NCI-H187 (cell line): ENCODE measurements around the gene FBLN2.

Experiments used
- DNase-seq, 2 experiments: peaks; one replicate each; lab custom pipeline; 2025; lab: John Stamatoyannopoulos, UW

The FBLN2 gene

GRCh38 chr3:13624021-13624420 is 75.1 kb downstream of the FBLN2 start:
- DNase-seq, result no peak

- no peak for DNase-seq
These were observed 75.8 kb downstream of the FBLN2 start for GRCh38 chr3:13624671-13625125.

- no peak for DNase-seq
These were observed 77.5 kb downstream of the FBLN2 start for GRCh38 chr3:13626396-13626795.

DNA sequence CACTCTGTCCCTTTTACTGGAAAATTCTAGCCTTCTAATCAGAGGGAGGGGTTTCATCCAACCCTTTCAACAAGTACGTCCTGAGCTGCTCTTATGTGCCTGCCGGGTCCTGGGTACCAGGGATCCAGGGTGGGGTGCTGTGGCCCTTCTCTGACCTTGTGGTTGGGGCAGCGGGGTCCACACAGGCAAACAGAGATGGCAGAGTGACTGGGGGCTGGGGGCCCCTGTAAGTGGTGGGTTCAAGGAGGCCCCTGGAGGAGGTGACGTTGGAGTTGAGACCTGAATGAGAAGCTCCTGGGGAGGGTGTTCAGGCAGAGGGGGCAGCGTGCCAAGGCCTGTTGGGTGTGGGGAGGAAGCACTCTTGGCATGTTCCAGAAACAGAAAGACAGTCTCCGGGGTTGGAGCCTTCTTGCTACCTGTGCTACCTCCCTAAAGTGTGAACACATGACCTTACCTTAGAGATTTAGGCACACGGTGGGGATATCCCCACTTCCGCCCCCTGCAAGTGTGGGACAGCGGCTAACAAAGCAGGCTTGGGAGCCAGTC is 78.1 kb downstream of the FBLN2 start:
- no peak for DNase-seq

GRCh38 chr3:13627681-13628080 is 78.8 kb downstream of the FBLN2 start:
- DNase-seq, result no peak

- DNase-seq, result no peak
These were observed 79.5 kb downstream of the FBLN2 start for GRCh38 chr3:13628432-13628831.

DNA sequence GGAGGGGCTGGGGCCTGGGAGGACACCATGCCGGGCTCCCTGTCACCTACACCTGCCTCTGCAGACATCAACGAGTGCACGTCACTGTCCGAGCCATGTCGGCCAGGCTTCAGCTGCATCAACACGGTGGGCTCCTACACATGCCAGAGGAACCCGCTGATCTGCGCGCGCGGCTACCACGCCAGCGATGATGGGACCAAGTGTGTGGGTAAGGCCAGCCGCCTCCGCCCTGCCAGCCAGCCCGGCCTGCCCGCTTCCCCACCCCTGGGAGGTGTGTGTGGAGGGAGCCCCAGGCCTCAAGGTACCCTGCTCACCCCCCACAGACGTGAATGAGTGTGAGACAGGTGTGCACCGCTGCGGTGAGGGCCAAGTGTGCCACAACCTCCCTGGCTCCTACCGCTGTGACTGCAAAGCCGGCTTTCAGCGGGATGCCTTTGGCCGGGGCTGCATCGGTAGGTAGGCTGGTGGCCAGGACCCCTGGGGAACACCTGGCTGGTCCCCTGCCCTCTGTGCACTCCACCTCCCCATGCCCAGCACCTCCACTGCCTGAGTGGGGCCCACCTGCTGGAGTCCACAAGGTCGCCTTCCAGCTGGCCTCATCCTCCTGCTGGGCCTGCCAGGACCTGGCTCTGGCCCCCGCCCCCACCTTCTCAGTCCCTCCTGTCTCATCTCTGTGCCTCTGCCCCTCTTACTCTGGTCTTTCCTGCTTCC is 80.1 kb downstream of the FBLN2 start:
- no peak for DNase-seq

DNA sequence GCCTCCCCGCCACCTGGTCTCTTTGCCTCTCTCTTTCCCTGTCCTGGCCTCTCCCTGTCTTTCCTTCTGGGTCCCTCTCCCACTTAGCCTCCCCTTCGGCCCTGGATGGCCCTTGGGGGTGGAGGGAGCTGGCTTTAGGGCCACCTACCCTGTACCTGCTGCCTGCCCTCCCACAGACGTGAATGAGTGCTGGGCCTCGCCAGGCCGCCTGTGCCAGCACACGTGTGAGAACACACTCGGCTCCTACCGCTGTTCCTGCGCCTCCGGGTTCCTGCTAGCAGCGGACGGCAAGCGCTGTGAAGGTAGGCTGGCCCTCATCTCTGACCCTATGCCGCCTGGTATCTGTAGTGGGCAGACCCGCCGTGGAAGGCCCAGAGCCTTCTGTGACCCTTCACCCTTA is 80.7 kb downstream of the FBLN2 start:
- DNase-seq, result no peak

- no peak for DNase-seq
These were observed 82.3 kb downstream of the FBLN2 start for GRCh38 chr3:13631256-13631655.

GRCh38 chr3:13633176-13633575 is 84.3 kb downstream of the FBLN2 start:
- DNase-seq, result no peak

DNA sequence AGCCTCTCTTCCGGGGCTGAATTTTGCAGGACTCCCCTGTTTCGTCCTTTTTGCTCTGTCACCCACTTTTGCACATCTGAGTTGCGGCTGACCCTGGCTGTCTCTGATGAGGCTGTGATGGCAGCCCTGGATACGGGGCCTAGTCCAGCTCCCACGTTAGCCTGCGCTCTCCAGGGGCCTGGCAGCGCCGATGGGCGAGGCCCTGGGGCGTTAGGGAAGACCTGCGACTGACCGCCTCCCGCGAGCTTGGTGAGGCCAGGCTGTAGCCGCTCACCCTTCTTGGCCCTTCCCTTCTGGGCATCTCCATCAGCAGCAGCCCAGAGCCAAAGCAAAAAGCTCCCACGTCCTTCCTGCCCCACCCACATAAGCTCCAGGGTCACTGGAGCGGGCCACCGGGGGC is 85.2 kb downstream of the FBLN2 start:
- DNase-seq, result no peak

DNA sequence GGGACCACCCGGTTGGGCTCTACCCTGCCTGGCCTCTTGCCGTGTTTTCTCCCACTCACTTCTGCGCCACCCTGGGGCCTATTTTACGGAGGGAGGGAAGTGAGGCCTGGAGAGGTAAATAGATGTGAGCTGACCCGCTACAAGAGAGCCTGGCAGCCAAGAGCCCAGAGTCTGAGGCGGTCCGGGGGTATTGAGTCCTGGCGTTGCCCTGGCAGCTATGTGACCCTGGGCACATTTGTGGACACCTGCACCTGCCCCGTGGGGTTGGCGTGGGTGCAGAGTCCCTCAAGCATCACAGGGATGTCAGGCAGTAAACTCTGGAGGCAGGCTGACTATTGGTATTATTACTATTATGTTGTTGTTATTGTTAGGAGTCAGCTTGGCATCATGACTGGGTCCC is 85.7 kb downstream of the FBLN2 start:
- DNase-seq, result no peak

DNA sequence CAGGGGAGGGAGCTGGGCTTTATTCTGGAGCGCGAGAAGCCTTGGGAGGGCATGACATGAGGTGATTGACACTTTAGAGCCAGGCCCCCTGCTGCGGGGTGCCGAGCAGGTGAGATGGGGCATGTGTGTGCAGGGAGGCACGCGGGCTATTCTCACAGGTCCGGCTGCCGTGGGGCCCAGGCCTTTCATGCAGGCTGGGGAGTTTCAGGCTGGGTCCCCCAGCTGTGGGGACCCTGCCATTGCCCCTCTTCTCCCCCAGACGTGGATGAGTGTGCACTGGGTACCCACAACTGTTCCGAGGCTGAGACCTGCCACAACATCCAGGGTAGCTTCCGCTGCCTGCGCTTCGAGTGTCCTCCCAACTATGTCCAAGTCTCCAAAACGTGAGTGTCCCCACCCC is 87.3 kb downstream of the FBLN2 start:
- DNase-seq, result no peak

DNA sequence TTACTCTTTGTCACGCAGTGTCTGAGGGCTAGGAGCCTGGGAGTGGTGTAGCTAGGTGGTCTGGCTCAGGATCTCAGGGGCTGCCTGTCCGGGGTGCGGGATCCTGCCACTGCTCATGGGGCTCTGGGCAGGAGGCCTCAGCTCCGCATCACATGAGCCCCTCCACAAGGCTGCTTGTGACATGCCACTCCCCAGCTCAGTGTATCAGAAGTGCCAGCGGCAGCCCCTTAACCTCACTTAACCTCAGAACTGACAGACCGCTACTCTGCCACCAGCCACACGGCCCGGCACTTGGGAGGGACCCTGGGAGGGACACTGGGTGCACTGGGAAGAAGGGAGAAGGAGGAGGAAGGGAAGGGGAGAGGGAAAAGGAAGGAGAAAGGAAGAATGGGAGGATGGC is 87.9 kb downstream of the FBLN2 start:
- DNase-seq, result no peak

GRCh38 chr3:13637311-13637891 is 88.5 kb downstream of the FBLN2 start:
- no peak for DNase-seq

DNA sequence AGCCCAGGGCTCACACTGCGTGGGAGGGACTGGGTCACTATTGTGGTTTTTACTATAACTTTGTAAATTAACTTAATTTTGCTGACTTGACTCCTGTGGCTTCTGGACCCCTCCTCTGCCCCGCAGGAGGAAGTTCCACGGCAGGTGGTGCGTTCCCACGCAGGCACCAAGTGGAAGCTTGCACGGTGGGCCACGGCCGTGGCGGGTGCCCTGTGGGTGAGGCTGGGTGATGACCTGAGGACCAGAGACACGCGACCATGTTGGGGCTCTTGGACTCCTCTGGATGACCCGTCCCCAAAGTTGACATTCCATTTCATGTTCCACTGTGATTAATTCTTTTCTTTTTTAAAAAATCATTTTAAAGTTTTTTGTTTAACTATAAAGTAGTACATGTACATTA is 89.0 kb downstream of the FBLN2 start:
- no peak for DNase-seq

DNA sequence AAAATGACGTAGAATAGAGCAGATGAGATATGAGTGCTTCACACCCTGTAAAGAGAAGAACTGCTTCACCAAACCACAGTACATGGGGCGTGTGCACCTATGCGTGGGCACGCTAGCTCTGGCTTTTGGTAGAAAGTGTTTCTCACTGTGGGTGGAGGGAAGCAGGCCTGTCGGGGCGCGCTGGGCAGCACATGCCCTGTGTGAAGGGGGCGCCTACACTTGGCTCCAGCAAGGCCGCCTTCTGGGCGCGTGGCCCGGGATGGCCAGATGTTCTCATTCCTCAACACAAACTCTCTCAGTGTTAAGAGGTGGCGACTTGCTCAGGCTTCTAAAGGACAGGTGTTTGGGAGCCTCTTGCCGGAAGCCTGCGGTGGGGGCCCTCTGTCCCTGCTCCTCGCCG is 90.0 kb downstream of the FBLN2 start:
- no peak for DNase-seq

DNA sequence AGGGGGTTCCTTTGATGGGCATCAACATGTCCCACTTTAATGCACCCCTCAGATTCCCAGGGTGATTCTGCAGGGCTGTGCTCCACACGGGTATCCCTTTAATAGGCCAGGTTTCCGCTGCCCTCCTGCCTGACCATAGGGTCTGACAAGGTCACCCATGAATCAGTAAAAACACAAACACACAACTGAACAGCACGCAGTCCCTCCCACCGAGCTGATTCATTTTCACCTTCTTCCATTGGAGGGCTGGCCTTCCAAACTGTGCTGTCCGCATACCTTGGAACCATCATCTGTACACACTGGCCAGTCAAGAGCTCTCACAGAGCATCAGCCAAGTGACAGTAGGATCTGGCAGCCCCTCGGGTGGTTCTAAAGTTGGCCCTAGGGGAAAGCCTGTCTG is 93.7 kb downstream of the FBLN2 start:
- DNase-seq, result no peak

GRCh38 chr3:13644341-13645117 is 95.6 kb downstream of the FBLN2 start:
- no peak for DNase-seq

DNA sequence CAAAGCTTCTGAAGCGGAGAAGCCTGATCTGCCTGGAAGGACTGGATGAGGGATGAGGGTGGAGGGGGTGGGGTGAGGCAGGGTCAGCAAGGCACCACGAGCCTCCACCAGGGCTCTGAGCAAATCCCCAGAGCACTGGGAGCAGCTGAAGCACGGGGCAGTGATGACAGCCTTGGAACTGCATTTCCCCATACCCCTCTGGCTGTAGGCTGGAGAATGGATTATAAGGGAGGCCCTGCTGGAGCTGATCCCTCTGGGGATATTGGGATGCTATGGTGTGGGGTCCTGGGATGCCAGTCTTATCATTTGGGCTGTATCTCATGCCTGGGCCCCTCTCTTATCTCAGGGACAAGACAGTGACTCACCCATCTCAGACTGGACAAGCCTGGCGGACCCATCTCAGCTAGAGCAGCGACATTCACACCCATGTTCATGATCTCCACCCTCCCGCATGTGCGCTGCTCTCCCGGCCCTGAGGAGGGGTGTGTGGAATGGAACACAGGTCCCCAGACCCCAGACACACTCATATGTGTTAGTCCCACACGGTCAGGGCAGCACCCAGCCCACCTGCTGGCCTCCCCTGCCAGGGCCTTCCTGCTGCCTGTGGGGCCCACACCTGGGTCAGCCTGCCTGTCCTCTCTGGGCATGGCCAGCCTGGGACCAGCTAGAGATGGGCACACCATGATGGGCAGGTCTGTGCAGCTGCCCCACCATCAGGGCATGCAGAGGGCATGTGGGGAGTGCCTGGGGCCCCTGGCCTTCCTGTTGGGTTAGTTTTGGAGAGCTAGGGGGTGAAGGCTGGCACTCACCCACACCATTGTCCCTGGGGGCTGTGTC is 97.1 kb downstream of the FBLN2 start:
- no peak for DNase-seq

GRCh38 chr3:13647298-13648059 is 98.6 kb downstream of the FBLN2 start:
- no peak for DNase-seq
